CD4-positive, alpha-beta T cell (primary cell): ENCODE results near the gene ZSCAN2. TPM values are rescaled to one million over a fixed set of nuclear protein-coding genes. Genes with fewer than 3 reads are reported as not detected.
A peak's percentile ranks its signal among the peaks of the same experiment; 100 is the strongest.

ENCODE experiments used
- ATAC-seq: fragments of 200-7000 bp; cut with Tn5 transposase; one replicate; pipeline ENCODE4 v1.10.0; 2022; ENCODE audit warnings: mild to moderate bottlenecking; ENCODE audit not compliant: poor library complexity
- CTCF ChIA-PET: fragments of 350-600 bp; sonication (Branson Sonifier 250); formaldehyde crosslinking; loops from one replicate; lab custom pipeline; 2021; ENCODE audit warnings: antibody characterized with exemption, inconsistent platforms; lab: Charles Lee
- POLR2A ChIA-PET: fragments of 350-600 bp; sonication (Branson Sonifier 250); formaldehyde crosslinking; loops from one replicate; lab custom pipeline; 2021; ENCODE audit warnings: antibody characterized with exemption, inconsistent platforms; lab: Charles Lee
- DNase-seq, 14 experiments: peaks; one replicate each; pipeline ENCODE4 v3.0.0-alpha.2; 2013 to 2020; ENCODE audit warnings: mixed read lengths in 2 of 14
- H3K27ac ChIP-seq, 2 donors: one replicate each; pipeline versions ENCODE4 v1.5.1 to v1.7.0; 2013; ENCODE audit warnings: low read length in 2 of 2, low read depth in 1 of 2, mild to moderate bottlenecking in 1 of 2
- H3K27me3 ChIP-seq, 2 experiments: 1 replicate in 1 of 2; 2 replicates in 1 of 2; pipeline versions ENCODE4 v1.6.1 to v1.7.0; 2013; ENCODE audit warnings: low read length in 2 of 2, control low read depth in 1 of 2, mild to moderate bottlenecking in 1 of 2, moderate library complexity in 1 of 2; ENCODE audit not compliant: insufficient read depth in 2 of 2, control insufficient read depth in 1 of 2
- H3K36me3 ChIP-seq: one replicate; pipeline ENCODE4 v1.6.1; 2013; ENCODE audit warnings: low read length, control low read depth; ENCODE audit not compliant: insufficient read depth
- H3K4me1 ChIP-seq: one replicate; pipeline ENCODE4 v1.6.1; 2013; ENCODE audit warnings: low read length, control low read depth; ENCODE audit not compliant: insufficient read depth
- H3K4me3 ChIP-seq: one replicate; pipeline ENCODE4 v1.5.1; 2013; ENCODE audit warnings: mild to moderate bottlenecking, low read length, moderate library complexity
- H3K9me3 ChIP-seq, 2 experiments: 1 replicate in 1 of 2; 2 replicates in 1 of 2; pipeline versions ENCODE4 v1.6.1 to v1.7.0; 2013; ENCODE audit warnings: low read length in 2 of 2, mild to moderate bottlenecking in 2 of 2, control low read depth in 1 of 2, moderate library complexity in 1 of 2; ENCODE audit not compliant: control insufficient read depth in 1 of 2, insufficient read depth in 1 of 2
- H3K27ac Mint-ChIP-seq: one replicate; pipeline ENCODE4 v1.8.0; 2020; ENCODE audit warnings: mixed read lengths
- H3K27me3 Mint-ChIP-seq: one replicate; pipeline ENCODE4 v1.8.0; 2021; ENCODE audit warnings: mixed read lengths
- H3K36me3 Mint-ChIP-seq: one replicate; pipeline ENCODE4 v1.8.0; 2021; ENCODE audit warnings: low read depth, mixed read lengths
- H3K4me1 Mint-ChIP-seq: one replicate; pipeline ENCODE4 v1.8.0; 2021; ENCODE audit warnings: low read depth, mixed read lengths
- H3K4me3 Mint-ChIP-seq: one replicate; pipeline ENCODE4 v1.8.0; 2020; ENCODE audit warnings: mild to moderate bottlenecking, mixed read lengths
- H3K9me3 Mint-ChIP-seq: one replicate; pipeline ENCODE4 v1.8.0; 2020; ENCODE audit warnings: mixed read lengths
- CTCF ChIP-seq: fragments of 200-600 bp; IDR thresholded peaks from one replicate; pipeline ENCODE4 v1.8.0; 2022; ENCODE audit warnings: antibody characterized with exemption, mild to moderate bottlenecking
- intact Hi-C, 2 experiments: fragments of 100-400 bp; cut with DNase I in 1 of 2; cut with micrococcal nuclease in 1 of 2; formaldehyde crosslinking; loops; one replicate each; pipeline versions ENCODE4 v1.15.1 to v1.9.0; 2023 to 2025; cut with DNase I, micrococcal nuclease
- total RNA-seq, 174 experiments: library from RNA in 2 of 174; stranded (reverse) in 2 of 174; gene quantifications; one replicate each; pipeline ENCODE4 v1.2.3 and lab custom pipeline; 2021 to 2026

ZSCAN2 gene
- total RNA-seq, 2 experiments from 2014 or later = 3.8 to 5.0 TPM

- Histone ChIP-seq H3K9me3 (no peaks in the 10 kb centered on the region), H3K36me3 (peaks cover 80% of the 10 kb centered on the region), H3K4me3 (no peak overlapping the region), H3K4me1 (peaks cover 11% of the 10 kb centered on the region), H3K27me3 (no peaks in the 10 kb centered on the region), H3K27ac (no peak overlapping the region)
- Mint-ChIP-seq H3K36me3 (peaks cover 74% of the 10 kb centered on the region), H3K4me1 (peaks cover 15% of the 10 kb centered on the region), H3K27ac (peak overlapping the region; percentile 1), H3K9me3 (no peaks in the 10 kb centered on the region), H3K4me3 (no peak overlapping the region), H3K27me3 (no peaks in the 10 kb centered on the region)
- TF ChIP-seq CTCF = no peak
- ATAC-seq = no peak
- CTCF ChIA-PET = no interaction called here
- intact Hi-C loops = no loop called here
- POLR2A ChIA-PET = interaction anchor here (1.4 kb wide), 1 partner anchor 69 kb away, joined by 3 read pairs; no protein-coding TSS in a partner anchor
- no peak for DNase-seq
Observed at GRCh38 chr15:84647726-84648125, 46.9 kb downstream of the ZSCAN2 start.

DNA sequence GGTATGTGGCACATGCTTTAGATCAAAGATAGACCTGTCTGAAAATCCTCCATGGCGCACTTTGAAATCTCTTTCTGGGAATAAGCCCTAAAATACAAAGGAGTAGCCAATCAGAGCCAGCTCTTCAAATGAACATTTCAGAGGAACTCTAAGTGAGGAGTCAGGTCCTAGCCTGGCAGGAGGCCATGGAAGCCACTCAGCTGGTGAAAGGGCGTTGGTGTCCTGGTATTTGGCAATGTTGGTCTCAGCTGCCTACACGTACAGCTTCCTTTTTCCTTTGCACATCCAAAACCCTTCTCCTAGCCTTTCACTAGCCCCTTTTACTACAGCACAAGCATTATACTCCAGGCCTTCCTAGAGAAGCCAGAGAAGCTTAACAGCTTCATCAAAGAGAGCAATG, 47.7 kb downstream of the ZSCAN2 start:
- no peaks in the 10 kb centered on the region for H3K27me3 ChIP-seq
- H3K36me3 Mint-ChIP-seq = peaks cover 66% of the 10 kb centered on the region
- H3K27ac Mint-ChIP-seq = peak overlapping the region; percentile 13
- no peaks in the 10 kb centered on the region for H3K27me3 Mint-ChIP-seq
- ChIA-PET CTCF (interaction anchor here (0.6 to 1.5 kb wide), 2 partner anchors 10 to 13 kb away, joined by 3 to 6 read pairs; partner anchors contain the start of gene NMB), POLR2A (interaction anchor here (1.3 to 1.4 kb wide), 3 partner anchors 10 to 68 kb away, joined by 3 read pairs; no protein-coding TSS in a partner anchor)
- H3K4me3 ChIP-seq = no peak overlapping the region
- H3K9me3 ChIP-seq = no peaks in the 10 kb centered on the region
- peaks cover 72% of the 10 kb centered on the region for H3K36me3 ChIP-seq
- TF ChIP-seq CTCF = no peak
- no peak for DNase-seq
- H3K4me1 Mint-ChIP-seq = peaks cover 18% of the 10 kb centered on the region
- H3K27ac ChIP-seq = no peak overlapping the region
- no peaks in the 10 kb centered on the region for H3K9me3 Mint-ChIP-seq
- no peak for ATAC-seq
- H3K4me3 Mint-ChIP-seq = no peak overlapping the region
- H3K4me1 ChIP-seq = peaks cover 19% of the 10 kb centered on the region
- intact Hi-C loops = no loop called here

DNA sequence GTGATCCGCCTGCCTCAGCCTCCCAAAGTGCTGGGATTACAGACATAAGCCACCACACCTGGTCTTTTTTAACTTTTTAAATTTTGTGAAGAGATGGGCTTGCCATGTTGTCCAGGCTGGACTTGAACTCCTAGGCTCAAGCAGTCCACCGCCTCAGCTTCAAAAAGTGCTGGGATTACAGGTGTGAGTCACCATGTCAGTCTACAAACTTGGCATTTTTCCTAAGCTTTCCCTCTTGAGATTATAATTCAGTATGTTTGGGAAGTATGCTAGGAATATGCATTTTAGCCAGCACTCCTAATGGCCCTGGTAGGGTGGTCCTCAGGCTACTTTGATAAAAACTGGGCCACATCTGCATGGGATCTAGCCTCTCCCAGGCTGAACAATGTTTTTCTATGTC, 48.9 kb downstream of the ZSCAN2 start:
- H3K9me3 Mint-ChIP-seq = no peaks in the 10 kb centered on the region
- H3K36me3 Mint-ChIP-seq = peaks cover 64% of the 10 kb centered on the region
- Histone ChIP-seq H3K27ac (no peak overlapping the region), H3K9me3 (no peaks in the 10 kb centered on the region), H3K4me1 (peaks cover 27% of the 10 kb centered on the region), H3K4me3 (no peak overlapping the region), H3K27me3 (no peaks in the 10 kb centered on the region), H3K36me3 (peaks cover 65% of the 10 kb centered on the region)
- POLR2A ChIA-PET = interaction anchor here (1.3 to 6.9 kb wide), 3 partner anchors 9 to 17 kb away, joined by 3 to 79 read pairs (median 3); no protein-coding TSS in a partner anchor
- no peak for DNase-seq
- CTCF ChIA-PET = interaction anchor here (1.1 kb wide), 1 partner anchor 11 kb away, joined by 3 read pairs; no protein-coding TSS in a partner anchor
- H3K4me1 Mint-ChIP-seq = peaks cover 27% of the 10 kb centered on the region
- no peak for ATAC-seq
- intact Hi-C loops = loop anchor here in 1 of 2 experiments (5.0 to 10.0 kb wide), 2 partner anchors 328 to 1145 kb away; partner anchors contain the start of gene KLHL25
- no peaks in the 10 kb centered on the region for H3K27me3 Mint-ChIP-seq
- H3K27ac Mint-ChIP-seq = no peak overlapping the region
- no peak for TF ChIP-seq CTCF
- H3K4me3 Mint-ChIP-seq = no peak overlapping the region
